CD4-positive, alpha-beta T cell treated with Interleukin-21 for 1 hour (primary cell): ENCODE data around the gene APOC4.
"Not testable (repeated sequence)": the region's sequence is repeated elsewhere in the genome, so short reads cannot be mapped to it uniquely, and the experiment has no call there.

Experiments used
- DNase-seq: peaks from one replicate; pipeline ENCODE4 v3.0.0-alpha.2; 2020

APOC4 gene, protein sequence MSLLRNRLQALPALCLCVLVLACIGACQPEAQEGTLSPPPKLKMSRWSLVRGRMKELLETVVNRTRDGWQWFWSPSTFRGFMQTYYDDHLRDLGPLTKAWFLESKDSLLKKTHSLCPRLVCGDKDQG

DNA sequence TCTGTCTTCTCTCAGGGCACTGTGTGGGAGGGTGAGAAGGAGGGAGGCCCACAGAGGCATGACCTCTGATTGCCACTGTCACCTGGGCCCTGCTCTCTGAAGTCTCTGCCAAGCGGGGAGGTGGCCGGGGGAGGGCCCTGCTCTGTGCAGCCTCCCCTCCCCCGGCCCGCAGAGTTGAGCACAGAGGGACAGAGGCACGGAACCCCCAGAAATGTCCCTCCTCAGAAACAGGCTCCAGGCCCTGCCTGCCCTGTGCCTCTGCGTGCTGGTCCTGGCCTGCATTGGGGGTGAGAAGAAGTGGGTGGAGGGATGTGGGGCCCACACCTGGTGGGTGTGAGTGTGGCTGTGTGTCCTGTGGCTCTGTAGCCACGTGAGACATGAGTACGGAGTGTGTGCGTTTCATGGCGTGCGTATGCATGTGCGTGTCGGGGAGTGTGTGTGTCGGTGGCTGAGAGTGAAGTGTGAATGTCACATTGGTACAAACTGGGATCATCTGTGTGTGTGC lies at the start of gene APOC4:
Gene APOC4 (plus strand): TSS at position 171 of the 505 bp plus-strand sequence. CDS start 41 bp downstream, at position 212.
- DNase-seq, result no peak

DNA sequence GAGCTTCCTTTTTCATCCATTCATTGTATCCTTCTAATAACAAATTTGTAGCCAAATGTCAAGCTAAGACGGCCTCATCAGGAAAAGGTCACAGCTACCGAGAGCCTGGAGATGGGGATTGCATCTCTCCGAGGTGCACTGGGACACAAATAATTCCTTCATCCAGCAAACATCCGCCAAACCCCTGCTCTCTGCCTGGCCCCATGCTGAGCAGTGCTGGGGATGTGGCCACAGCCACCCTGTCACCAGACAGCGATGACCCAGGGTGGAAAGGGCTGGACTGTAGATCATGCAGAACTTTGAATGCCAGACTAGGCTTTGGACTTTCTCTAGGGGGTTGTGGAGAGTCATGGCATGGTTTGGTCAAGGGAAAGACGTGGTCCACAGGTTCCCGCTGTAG lies 49.1 kb upstream of the APOC4 start:
- DNase-seq, result no peak

DNA sequence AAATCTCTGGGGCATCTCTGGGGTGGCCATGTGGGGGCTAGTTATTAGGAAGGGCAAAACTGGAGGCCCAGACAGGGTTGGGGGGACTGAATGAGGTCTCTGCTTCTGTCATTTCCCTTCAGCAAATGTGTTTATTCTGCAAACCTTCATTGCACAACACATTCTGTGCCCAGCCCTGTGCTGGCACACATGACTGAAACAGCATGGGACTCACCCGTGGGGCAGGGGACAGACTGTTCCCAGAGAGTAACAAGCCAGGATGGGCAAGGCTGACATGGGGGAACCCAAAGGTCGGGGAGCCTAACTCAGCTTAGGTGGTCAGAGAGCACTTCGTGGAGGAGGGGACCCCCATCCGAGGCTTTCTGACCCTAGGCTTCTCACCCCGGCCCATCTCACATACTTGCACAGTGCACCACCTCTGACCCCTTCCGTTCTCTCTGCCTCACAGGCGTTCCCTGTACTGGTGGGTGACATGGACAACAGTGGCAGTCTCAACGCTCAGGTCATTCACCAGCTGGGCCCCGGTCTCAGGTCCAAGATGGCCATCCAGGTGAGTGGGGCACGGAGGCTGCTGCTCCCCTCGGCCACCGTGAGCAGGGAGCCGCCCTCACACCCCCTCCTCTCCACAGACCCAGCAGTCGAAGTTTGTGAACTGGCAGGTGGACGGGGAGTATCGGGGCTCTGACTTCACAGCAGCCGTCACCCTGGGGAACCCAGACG lies 48.5 kb upstream of the APOC4 start:
- DNase-seq, result no peak

DNA sequence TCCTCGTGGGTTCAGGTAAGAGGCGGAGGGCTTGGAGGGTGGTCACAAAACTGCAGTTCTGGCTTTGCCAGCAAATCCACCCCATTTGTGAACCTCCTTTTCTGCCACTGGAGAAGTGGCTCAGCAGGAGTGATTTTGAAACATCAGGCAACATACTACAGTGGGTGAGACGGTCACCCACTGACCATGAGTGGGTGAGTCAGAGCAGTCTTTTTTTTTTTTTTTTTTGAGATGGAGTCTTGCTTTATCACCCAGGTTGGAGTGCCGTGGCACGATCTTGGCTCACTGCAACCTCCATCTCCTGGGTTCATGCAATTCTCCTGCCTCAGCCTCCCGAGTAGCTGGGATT lies 48.0 kb upstream of the APOC4 start:
- DNase-seq, result no peak

DNA sequence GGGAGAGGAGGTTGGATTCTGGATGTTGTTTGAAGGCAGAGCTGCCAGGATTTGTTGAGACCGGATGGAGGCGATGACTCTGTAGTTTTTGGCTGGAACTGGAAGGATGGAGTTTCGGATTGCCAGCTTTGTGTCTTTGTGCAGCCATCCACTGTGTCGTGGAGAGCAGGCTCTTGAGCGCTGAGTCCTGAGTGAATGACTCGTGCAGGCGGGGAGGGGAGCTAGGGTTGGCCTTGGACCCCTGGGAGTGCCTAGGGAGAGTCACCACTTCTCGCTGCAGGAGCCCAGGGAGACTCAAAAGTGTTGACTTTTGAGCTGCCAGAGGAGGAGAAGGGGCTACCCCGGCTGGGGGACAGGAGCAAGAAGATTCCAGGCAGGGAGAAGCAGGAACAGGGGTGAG lies 47.1 kb upstream of the APOC4 start:
- no peak for DNase-seq

DNA sequence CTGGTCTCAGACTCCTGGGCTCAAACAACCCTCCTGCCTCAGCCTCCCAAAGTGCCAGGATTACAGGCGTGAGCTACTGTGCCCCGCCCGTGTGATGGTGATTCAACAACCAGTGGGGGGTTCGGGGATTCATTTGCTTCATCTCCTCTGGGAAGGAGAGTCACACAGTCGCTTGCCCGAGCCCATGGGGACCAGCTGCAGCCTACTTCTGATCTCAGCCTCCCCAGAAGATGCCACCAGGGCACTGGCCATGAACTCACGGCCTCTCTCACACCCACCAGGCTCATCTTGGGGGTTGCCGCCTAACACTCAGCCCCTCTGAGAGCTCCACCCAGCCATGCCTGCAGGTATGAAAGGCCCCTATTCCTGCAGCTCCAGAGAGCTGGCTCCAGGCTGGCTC lies 44.2 kb upstream of the APOC4 start:
- no peak for DNase-seq

DNA sequence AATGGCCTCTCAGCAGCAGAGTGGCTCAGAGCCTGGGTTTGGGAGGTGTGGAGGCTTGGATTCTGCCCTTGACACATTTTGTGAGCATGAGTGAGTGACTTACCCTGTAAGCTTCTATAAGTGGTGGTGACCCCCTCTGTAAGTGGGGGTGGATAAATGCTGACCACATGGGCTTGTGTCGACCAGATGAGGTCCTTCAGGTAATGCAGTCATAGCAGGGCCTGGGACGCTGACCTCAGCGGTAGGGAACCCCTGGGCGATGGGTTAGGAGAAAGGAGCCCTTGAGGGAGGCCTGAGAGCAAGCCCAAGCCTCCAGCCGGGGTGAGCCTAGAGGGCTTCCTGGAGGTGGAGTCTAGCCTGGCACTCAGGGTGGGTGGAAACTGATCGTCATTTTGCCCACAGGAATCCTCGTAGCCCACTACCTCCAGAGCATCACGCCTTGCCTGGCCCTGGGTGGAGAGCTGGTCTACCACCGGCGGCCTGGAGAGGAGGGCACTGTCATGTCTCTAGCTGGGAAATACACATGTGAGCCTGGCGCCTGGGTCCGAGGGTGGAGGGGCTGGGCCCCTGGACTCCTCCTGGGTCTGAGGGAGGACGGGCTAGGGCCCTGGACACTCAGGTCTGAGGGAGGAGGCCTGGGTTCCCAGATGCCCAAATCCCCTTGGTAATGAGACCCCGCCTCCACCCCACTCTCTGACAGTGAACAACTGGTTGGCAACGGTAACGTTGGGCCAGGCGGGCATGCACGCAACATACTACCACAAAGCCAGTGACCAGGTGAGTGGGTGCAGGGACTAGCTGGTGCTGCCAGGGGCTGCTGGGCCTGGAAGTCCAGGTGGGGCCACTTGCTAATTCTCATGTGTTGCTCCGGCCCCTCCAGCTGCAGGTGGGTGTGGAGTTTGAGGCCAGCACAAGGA lies 41.5 kb upstream of the APOC4 start:
- DNase-seq, result no peak

DNA sequence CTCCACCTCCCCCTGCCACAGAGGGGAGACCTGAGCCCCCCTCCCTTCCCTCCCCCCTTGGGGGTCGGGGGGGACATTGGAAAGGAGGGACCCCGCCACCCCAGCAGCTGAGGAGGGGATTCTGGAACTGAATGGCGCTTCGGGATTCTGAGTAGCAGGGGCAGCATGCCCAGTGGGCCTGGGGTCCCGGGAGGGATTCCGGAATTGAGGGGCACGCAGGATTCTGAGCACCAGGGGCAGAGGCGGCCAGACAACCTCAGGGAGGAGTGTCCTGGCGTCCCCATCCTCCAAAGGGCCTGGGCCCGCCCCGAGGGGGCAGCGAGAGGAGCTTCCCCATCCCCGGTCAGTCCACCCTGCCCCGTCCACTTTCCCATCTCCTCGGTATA lies 38.8 kb upstream of the APOC4 start:
- DNase-seq, result no peak

DNA sequence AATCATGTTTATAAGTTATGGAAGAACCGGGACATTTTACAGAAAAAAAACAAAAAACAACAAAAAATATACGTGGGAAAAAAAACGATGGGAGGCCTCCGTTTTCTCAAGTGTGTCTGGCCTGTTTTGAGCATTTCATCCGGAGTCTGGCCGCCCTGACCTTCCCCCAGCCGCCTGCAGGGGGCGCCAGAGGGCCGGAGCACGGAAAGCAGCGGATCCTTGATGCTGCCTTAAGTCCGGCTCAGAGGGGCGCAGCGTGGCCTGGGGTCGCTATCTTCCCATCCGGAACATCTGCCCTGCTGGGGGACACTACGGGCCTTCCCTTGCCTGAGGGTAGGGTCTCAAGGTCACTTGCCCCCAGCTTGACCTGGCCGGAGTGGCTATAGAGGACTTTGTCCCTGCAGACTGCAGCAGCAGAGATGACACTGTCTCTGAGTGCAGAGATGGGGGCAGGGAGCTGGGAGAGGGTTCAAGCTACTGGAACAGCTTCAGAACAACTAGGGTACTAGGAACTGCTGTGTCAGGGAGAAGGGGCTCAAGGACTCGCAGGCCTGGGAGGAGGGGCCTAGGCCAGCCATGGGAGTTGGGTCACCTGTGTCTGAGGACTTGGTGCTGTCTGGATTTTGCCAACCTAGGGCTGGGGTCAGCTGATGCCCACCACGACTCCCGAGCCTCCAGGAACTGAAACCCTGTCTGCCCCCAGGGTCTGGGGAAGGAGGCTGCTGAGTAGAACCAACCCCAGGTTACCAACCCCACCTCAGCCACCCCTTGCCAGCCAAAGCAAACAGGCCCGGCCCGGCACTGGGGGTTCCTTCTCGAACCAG lies 38.2 kb upstream of the APOC4 start:
- peak; percentile 68 for DNase-seq

DNA sequence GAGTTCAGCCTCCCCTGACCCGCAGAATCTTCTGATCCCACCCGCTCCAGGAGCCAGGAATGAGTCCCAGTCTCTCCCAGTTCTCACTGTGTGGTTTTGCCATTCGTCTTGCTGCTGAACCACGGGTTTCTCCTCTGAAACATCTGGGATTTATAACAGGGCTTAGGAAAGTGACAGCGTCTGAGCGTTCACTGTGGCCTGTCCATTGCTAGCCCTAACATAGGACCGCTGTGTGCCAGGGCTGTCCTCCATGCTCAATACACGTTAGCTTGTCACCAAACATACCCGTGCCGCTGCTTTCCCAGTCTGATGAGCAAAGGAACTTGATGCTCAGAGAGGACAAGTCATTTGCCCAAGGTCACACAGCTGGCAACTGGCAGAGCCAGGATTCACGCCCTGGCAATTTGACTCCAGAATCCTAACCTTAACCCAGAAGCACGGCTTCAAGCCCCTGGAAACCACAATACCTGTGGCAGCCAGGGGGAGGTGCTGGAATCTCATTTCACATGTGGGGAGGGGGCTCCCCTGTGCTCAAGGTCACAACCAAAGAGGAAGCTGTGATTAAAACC lies 37.5 kb upstream of the APOC4 start:
- no peak for DNase-seq

DNA sequence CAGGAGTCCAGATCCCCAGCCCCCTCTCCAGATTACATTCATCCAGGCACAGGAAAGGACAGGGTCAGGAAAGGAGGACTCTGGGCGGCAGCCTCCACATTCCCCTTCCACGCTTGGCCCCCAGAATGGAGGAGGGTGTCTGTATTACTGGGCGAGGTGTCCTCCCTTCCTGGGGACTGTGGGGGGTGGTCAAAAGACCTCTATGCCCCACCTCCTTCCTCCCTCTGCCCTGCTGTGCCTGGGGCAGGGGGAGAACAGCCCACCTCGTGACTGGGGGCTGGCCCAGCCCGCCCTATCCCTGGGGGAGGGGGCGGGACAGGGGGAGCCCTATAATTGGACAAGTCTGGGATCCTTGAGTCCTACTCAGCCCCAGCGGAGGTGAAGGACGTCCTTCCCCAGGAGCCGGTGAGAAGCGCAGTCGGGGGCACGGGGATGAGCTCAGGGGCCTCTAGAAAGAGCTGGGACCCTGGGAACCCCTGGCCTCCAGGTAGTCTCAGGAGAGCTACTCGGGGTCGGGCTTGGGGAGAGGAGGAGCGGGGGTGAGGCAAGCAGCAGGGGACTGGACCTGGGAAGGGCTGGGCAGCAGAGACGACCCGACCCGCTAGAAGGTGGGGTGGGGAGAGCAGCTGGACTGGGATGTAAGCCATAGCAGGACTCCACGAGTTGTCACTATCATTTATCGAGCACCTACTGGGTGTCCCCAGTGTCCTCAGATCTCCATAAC lies 36.4 kb upstream of the APOC4 start, which contains the start of gene APOE:
Gene APOE (plus strand): TSS at position 360 of the 724 bp plus-strand sequence. CDS start 829 bp downstream, outside the sequence.
- DNase-seq, result no peak

DNA sequence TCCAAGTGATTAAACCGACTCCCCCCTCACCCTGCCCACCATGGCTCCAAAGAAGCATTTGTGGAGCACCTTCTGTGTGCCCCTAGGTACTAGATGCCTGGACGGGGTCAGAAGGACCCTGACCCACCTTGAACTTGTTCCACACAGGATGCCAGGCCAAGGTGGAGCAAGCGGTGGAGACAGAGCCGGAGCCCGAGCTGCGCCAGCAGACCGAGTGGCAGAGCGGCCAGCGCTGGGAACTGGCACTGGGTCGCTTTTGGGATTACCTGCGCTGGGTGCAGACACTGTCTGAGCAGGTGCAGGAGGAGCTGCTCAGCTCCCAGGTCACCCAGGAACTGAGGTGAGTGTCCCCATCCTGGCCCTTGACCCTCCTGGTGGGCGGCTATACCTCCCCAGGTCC lies 34.4 kb upstream of the APOC4 start:
- no peak for DNase-seq

DNA sequence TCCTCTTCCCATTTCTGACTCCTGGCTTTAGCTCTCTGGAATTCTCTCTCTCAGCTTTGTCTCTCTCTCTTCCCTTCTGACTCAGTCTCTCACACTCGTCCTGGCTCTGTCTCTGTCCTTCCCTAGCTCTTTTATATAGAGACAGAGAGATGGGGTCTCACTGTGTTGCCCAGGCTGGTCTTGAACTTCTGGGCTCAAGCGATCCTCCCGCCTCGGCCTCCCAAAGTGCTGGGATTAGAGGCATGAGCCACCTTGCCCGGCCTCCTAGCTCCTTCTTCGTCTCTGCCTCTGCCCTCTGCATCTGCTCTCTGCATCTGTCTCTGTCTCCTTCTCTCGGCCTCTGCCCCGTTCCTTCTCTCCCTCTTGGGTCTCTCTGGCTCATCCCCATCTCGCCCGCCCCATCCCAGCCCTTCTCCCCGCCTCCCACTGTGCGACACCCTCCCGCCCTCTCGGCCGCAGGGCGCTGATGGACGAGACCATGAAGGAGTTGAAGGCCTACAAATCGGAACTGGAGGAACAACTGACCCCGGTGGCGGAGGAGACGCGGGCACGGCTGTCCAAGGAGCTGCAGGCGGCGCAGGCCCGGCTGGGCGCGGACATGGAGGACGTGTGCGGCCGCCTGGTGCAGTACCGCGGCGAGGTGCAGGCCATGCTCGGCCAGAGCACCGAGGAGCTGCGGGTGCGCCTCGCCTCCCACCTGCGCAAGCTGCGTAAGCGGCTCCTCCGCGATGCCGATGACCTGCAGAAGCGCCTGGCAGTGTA lies 33.8 kb upstream of the APOC4 start:
- no peak for DNase-seq

DNA sequence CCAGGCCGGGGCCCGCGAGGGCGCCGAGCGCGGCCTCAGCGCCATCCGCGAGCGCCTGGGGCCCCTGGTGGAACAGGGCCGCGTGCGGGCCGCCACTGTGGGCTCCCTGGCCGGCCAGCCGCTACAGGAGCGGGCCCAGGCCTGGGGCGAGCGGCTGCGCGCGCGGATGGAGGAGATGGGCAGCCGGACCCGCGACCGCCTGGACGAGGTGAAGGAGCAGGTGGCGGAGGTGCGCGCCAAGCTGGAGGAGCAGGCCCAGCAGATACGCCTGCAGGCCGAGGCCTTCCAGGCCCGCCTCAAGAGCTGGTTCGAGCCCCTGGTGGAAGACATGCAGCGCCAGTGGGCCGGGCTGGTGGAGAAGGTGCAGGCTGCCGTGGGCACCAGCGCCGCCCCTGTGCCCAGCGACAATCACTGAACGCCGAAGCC lies 33.2 kb upstream of the APOC4 start:
- no peak for DNase-seq

DNA sequence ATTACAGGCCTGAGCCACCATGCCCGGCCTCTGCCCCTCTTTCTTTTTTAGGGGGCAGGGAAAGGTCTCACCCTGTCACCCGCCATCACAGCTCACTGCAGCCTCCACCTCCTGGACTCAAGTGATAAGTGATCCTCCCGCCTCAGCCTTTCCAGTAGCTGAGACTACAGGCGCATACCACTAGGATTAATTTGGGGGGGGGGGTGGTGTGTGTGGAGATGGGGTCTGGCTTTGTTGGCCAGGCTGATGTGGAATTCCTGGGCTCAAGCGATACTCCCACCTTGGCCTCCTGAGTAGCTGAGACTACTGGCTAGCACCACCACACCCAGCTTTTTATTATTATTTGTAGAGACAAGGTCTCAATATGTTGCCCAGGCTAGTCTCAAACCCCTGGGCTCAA lies 32.3 kb upstream of the APOC4 start:
- DNase-seq, result no peak

DNA sequence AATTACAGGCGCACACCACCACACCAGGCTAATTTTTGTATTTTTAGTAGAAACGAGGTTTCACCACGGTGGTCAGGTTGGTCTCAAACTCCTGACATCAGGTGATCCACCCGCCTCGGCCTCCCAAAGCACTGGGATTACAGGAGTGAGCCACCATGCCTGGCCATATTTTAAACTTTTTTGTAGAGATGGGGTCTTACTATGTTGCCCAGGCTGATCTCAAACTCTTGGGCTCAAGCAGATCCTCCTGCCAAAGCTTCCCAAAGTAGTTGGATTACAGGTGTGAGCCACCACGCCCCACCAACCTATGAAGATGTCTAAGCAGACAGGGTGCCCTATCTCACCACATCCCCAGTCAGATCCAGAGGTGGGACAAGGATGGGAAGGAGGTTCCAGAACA lies 30.1 kb upstream of the APOC4 start:
- not testable (repeated sequence) for DNase-seq

DNA sequence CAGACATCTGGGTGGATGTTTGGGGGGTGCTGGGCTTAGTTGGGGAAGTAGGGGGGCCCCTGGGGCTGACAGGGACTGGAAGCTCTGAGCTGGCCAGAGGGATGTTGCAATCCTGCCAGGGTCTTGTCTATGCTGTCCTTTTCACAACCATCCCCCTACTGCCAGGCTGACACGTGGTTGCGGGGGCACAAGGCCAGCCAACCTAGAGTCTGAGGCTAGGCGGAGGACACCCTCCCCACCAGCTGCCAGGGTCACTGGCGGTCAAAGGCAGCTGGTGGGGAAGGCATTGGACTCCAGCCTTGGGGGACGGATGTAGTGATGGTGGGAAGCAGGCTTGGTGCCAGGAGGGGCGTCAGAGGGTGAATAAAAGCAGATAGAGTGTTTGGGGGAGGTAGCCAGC lies 29.2 kb upstream of the APOC4 start:
- DNase-seq, result no peak

DNA sequence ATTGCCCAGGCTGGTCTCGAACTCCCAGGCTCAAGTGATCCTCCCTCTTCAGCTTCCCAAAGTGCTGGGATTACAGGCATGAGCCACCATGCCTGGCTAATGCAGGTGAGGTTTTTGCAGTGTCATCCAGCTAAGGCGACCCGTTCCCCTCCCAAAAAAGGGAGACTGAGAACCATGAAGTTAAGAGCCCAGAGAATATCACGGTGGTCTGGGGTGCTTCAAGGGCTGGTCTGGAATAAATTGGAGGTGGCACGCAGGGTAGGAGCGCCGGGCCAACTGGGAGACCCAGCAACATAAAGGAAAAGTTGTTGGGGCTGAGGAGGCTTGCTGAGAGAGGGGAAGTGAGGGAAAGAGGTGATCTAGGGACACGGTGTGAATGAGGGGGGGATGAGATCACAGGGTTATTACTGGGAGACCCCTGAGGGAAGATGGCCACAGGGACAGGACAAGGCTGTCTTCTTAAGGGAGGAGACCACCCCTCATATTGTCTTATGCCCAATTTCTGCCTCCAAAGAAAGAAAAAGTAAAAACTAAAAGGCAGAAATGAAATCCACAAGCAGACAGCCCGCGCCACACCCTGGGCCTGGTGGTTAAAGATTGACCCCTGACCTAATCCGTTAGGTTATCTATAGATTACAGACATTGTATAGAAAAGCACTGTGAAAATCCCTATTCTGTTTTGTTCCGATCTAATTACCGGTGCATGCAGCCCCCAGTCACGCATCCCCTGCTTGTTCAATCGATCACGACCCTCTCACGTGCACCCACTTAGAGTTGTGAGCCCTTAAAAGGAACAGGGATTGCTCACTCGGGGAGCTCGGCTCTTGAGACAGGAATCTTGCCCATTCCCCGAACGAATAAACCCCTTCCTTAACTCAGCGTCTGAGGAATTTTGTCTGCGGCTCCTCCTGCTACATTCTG lies 28.3 kb upstream of the APOC4 start:
- not testable (repeated sequence) for DNase-seq

DNA sequence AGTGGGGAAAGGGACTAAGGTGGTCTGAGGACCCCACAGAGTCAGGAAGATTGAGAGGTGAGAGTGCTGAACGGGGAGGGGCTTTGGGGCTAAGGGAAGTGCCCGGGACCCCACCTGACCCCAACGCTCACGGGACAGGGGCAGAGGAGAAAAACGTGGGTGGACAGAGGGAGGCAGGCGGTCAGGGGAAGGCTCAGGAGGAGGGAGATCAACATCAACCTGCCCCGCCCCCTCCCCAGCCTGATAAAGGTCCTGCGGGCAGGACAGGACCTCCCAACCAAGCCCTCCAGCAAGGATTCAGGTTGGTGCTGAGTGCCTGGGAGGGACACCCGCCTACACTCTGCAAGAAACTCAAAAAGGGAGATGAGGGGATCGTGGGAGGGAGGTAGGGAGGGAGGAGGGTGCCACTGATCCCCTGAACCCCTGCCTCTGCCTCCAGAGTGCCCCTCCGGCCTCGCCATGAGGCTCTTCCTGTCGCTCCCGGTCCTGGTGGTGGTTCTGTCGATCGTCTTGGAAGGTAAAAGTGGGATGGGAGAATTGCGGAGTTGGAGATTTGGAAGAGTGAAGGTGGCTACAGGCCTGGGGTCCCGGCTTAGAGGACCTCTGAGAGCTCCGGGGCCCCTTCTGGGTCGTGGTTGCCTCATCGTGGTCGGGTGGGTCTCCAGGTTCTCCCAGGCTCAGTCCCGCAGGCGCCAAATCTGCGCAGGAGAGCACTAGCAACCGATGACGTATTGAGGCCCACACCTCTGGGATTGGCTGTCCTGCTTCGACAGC lies 27.4 kb upstream of the APOC4 start, which contains the start of gene APOC1:
Gene APOC1 (plus strand): TSS at position 176 of the 774 bp plus-strand sequence. CDS start 284 bp downstream, at position 460.
- DNase-seq, result peak; percentile 80
